NCI-H2081 (cell line): ENCODE data around the gene KAZALD1.

Experiments used
- DNase-seq, 2 experiments: peaks; one replicate each; lab custom pipeline; 2025; lab: John Stamatoyannopoulos, UW

The KAZALD1 gene

GRCh38 chr10:101066896-101067355, 5.1 kb downstream of the KAZALD1 start:
- no peak for DNase-seq

GRCh38 chr10:101067356-101068083, 5.7 kb downstream of the KAZALD1 start:
- peak; percentile 53 to 72 for DNase-seq

GRCh38 chr10:101069441-101069840, 7.7 kb downstream of the KAZALD1 start:
- DNase-seq: no peak

GRCh38 chr10:101070098-101070497, 8.3 kb downstream of the KAZALD1 start:
- no peak for DNase-seq

- no peak for DNase-seq
Measured at GRCh38 chr10:101071267-101071884, 9.6 kb downstream of the KAZALD1 start.

- DNase-seq: no peak
Measured at GRCh38 chr10:101071885-101072433, 10.2 kb downstream of the KAZALD1 start.

- DNase-seq: no peak
Measured at GRCh38 chr10:101072923-101073322, 11.1 kb downstream of the KAZALD1 start.

DNA sequence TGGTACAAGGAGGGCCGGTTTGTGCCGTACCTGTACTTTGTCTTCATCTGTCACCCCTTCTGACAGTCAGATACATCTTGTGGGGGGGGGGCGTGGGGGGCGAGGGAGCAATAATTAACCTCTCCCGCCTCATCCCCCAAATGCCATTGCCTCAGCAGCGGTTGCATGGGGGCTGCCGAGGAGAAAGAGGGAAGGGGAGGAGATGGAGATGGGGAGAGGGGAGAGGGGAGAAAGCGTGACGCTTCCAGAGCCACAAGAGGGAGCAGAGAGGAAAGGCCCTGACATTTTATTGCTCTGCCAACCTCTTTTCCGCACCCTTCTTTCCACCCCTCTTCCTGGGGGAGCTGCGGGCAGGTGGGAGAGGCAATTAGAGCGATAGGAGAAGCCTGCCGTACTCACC, 11.8 kb downstream of the KAZALD1 start:
- DNase-seq: no peak

DNA sequence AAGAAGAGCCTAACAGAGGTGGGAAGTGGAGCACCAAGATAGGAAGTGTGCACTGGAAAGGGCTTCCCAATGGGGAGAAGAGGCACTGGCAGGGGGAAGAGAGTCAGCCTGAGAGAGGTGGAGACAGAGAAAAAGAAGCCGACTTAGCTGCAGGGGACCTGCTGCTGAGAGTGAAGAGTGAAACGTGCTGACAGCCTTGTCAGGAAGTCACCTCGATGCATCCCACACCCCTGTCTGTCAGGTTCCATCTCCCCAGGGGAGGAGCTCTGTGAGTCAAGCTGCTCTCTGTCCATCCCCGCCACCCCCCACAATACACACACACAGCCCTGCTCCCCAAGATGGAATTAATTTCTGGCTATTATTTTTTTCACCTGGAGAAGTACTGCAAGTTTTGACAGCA, 14.0 kb downstream of the KAZALD1 start:
- DNase-seq: no peak

DNA sequence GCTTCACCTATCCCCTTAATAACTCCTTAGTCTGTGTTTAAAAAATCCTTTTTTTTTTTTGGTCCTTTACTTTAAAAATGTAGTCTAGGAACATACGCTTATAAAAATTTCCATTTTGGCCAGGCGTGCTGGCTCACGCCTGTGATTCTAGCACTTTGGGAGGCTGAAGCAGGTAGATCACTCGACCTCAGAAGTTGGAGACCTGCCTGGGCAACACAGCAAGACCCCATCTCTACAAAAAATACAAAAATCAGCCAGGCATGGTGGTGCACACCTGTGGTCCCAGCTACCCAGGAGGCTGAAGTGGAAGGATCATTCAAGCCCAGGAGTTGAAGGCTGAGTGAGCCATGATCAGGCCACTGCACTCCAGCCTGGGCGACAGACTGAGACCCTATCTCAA, 14.8 kb downstream of the KAZALD1 start:
- no peak for DNase-seq

- DNase-seq: peak; percentile 6 to 43
Measured at GRCh38 chr10:101079874-101080273, 18.1 kb downstream of the KAZALD1 start.

DNA sequence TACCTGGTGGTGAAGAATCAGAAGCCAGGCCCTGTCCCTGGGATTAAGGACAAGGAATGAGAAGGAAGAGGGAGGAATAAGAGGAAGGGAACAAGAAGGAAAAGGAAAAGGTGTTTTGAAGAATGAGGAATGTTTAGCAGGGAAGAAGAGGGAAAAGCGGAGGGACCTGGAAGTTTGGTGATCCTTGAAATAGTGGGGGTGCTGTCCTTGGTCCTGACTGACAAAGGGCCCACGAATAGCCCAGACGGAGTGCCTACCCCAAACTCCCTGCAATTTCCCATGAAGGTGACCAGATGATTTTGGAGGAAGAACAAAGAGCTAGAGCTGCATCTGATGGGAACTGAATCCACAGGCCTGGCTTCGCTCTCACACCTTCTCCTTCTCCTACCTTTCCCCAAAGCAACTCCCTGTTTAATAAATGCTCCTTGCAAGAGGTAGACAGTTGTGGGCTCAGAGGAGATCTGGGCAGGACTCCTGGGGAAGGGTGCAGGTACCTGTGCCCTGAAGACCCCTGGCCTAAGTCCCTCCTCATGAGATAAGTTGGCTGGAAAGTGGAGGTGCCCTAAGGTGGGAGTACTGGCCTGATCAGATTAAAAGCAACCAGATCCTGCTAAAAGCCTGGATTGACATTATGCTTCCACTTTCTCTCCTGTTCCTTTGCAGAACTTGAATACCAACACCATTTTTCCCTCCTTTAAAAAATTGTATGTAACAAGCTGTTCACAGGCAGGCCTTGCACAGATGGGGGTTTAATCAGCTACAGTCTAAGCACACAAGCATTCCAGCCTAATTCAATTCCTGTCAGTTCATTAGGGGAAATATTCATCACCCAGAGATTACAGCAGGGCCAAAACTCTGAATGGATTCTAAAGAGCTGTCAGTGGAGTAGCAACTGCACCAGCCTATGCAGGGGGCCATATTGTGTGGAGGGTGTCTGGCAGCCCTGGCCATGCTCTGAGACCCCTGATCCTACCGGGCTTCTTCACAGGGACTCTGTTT, 19.4 kb downstream of the KAZALD1 start:
- DNase-seq: no peak

DNA sequence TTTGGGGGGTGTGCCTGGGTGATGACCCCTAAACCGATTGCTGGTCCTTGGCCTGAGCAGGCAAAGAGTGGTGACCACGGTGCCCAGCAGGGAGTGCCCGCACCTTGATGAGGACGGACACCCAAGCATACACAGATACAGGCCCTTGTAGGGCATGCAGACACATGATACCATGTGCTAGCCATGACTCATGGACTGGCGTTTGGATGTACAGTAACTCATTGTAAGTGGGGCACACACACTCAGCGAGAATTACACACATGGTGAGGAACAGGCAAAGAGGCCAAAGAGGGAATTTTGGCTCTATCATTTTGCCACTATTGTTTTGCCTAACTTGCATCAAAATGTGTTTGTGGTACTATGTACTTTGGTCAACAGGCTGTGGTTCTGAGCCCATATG, 24.1 kb downstream of the KAZALD1 start:
- DNase-seq: no peak

DNA sequence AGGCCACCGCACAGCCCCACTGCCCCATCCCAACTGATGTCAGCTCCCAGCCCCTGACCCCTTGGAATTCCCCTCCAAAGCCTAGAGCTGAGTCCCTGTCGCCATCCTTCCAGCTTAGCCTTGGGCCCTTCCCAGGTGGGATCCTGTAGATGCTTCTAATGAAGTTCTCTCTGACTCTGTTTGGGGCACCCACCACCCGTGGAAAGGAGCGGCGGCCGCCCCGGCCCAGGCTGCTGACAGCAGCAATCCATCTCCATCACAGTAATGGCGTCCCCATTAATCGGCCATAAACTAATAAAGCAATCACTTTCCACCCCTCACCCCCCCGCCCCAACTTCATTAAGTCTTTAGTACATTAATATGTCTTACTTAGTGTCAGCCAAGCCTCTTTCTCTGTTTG, 25.6 kb downstream of the KAZALD1 start:
- no peak for DNase-seq

- DNase-seq: no peak
Measured at GRCh38 chr10:101087965-101088364, 26.2 kb downstream of the KAZALD1 start.

DNA sequence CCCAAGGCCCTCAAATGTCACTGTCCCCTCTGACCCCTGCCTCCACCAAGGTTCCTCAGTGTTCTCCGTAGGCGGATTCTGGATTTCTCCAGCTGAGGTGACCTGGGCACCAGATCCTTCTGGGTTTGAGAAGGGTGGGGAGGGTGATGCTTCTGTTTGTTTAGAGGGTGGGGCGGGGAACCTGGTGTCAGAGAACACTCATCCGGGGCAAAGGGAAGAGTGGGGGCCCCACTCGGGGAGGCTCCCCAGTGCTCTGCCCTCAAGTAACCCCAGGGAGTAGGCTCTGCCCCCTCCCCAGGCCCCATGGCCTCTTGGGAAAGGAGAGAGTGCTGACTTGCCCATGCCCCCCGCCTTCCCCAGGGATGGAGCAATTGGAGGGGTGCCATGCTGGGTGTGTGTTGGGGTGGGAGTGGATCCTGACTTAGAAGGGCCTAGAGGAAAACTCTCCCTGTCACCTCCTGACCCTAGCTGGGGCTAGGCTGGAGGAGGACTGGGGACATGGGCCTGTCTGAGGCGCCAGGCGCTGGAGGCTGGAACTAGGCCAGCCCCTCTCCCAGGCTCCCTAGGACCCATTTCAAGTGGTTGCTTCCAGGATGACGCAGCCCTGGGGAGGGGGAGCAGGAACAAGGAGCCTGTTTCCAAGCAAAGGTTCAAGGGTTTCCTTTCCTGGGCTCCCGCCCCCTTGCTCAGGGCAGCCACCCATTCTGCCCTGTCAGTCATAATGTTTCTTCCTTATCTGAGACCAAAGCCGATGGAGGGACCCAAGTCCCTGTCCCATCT, 27.9 kb downstream of the KAZALD1 start:
- DNase-seq: no peak

GRCh38 chr10:101090597-101090996, 28.8 kb downstream of the KAZALD1 start:
- no peak for DNase-seq

DNA sequence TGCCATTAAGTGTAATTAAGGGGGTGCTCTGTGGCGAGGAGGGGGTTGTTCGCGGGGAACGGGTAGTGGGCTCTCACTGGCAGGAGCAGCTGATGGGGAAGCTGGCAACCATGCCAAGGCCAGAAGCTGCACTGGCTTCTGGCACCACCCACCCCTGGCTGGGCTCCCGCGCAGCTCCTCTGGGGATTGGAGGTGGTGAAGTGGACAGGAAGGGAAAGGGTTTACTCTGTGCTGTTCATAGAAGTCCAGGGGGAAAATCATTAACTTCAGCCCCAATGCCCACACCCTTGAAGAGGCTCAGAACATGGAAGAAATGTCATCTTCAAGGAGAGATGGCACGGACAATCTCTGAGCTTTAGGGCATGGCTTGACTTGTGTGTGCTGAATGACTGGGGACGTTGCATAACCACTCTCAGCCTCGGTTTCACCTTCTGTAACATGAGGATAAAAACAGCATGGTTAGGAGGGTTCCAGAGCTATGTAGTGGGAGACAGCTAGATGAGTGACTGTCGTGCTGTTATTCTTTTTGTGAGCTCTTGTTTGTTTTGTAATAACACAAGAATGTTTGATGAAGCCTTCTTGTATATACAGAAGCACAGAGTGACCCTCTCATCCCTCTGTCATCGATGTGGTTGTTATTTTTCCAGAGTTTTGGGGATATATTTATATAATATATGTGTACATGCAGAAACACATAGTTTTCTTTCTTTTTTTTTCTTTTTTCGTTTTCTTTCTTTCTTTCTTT, 29.9 kb downstream of the KAZALD1 start:
- DNase-seq: peak in 1 of 2 experiments; percentile 15

GRCh38 chr10:101092881-101093354, 31.1 kb downstream of the KAZALD1 start:
- no peak for DNase-seq

GRCh38 chr10:101094121-101094879, 32.5 kb downstream of the KAZALD1 start:
- peak in 1 of 2 experiments; percentile 2 for DNase-seq
